GM21423 (cell line): ENCODE measurements around the gene PWWP2A.
"Not testable (repeated sequence)": the region's sequence is repeated elsewhere in the genome, so short reads cannot be mapped to it uniquely, and the experiment has no call there.

ENCODE experiments used
- ATAC-seq: cut with Tn5 transposase; IDR thresholded peaks from one replicate; pipeline ENCODE4 v1.9.1; 2021; ENCODE audit warnings: mild to moderate bottlenecking, moderate library complexity; ENCODE audit not compliant: unreplicated experiment

The PWWP2A gene

DNA sequence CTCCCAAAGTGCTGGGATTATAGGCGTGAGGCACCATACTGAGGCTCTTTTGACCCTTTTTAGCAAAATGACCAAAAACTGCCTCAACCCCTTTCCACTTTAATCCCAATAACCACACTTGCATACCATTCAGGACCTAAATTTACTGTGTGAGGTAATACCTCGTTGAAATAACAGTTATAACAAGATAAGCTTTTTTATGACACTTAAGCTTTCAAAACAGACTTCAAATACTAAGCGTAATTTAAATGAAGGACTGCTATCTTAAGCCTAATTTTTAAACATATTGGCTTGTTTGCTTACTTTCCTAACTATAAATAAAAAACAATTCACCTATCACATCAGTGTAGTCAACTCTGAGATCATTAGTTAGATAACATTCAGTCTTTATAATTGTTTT lies 37.8 kb downstream of the PWWP2A start:
- no peak for ATAC-seq

DNA sequence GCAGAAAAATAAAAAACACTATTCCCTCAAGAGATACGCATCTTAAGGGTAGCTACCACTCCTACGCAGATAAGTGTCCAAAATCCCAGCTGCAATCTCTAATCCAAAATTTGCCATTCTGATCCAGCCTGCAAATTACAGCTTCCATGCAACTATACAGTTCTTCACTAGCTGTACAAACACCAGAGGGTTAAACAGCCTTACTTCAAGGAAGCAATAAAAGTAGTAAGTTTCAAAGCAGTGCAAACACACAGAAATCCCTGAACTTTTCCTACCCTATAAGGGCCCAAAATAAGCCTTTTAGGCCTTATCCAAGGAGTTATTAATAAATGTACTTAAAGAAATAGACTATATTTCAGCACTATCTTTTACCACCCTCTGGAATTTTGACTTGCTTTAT lies 39.5 kb downstream of the PWWP2A start:
- no peak for ATAC-seq

DNA sequence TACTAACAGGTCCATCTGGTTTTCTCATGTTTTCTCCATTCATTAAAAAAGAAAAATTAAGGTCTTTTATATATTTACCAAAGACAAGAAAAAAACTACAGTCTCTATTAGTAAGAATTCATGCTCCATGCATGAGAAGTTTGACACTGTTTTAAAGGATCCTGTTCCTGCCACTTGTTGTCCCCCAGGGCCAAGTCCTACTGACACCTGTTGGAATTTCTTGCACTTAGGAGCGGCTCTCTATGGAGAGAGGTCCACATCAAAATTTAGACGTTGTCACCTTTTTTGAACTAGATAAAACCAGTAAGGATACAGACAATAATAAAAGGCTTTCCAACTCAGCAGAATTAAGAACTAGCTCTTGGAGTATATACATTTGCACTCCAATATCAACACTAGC lies 42.3 kb downstream of the PWWP2A start:
- no peak for ATAC-seq

DNA sequence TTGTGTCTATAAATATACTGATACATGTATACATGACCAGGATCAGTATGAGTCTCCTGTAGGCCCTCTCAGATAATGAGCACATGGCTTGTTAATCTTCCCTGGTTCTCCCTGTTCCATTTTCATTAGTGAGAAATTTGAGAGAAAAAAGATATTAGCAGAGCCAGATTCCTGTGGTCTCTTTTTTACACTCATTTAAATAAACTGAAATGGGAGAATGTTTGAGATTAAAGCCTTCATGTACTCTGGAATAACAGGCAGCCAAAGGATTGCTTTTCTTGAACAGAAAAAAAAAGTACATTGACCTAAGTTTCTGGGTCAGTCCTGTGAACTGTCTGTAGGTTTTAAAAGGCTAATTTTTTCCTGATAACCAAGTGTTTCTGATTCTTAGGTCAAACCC lies 44.2 kb downstream of the PWWP2A start:
- no peak for ATAC-seq

DNA sequence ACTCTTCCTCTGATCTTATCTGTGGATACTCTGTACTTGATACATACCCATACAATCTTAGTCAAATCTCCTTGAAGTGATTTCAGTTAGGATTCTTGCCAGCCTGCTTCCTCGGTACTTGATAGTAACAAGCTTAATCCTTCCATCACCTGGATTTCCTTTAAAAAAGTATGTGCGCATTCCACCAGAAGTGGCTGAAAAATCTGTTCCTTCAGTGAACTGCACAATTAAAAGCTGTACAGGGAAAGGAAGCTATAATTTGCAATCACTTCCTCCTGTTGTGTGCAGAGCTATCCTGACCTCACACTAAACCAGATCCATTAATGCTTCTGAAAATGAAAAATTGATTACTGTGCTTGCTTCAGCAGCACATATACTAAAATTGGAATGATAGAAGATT lies 47.3 kb downstream of the PWWP2A start:
- no peak for ATAC-seq

DNA sequence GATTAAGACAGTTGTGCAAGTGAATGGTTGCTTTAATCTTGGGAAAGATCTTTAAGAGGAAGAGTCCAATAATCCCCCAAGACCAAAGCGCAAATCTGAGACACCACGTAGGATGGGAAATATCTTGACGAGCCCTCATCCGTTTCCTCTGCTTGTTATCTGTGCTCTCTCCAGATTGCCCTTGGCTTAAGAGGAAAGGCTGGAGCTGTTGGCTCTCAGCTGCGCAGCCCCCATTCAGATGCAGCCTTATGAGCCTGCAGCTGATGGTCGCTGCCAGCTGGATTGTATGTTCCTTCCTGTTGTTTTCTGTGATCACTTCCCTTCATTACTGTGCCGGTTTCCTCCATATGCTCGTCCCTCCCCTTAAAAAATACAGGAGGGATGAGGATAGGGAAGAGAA lies 47.7 kb downstream of the PWWP2A start:
- no peak for ATAC-seq

DNA sequence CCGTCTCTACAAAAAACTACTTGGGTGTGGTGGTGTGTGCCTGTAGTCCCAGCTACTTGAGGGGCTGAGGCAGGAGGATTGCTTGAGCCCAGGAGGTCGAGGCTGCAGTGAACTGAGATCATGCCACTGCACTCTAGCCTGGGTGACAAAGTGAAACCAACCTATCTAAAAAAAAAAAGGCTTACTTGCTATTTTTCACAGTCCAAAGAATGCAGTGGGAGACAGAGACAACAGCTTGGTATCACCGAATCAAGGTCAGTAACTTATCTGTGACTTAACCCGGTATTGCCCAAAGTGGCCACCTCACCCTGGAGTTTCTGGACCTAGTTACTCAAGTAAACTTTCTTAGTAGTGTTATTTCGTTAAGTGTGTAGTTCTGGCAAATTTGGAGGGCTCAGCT lies 50.1 kb downstream of the PWWP2A start:
- ATAC-seq = not testable (repeated sequence)

DNA sequence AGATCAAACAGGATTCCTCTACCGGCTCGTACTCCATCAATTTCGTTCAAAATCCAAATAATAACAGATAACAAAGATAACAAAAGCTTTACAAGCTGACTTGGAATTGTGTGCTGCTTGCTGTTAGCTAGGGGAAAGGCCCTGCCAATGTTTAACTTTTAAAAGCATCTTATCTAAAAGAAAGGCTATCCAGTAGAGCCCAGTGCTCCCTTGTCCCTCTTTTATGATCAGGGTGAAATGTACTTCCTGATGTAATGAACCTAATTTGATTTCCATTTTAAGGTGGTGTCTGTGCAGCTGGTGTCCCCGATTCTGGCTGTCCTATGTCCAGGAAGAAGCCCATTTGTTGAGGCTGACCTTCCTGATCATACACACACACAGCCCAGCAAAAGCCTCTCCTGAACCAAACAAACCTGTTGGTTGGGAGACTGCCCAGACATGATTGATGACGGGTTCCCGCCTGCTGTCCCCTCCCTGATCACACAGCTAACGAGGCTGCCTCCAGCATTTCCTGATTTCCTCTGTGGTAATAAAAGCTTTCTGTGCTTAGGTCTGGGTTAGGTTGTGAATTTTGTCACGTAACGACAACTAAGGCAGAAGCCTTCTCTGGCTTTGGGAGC lies 54.1 kb downstream of the PWWP2A start:
- ATAC-seq = no peak

DNA sequence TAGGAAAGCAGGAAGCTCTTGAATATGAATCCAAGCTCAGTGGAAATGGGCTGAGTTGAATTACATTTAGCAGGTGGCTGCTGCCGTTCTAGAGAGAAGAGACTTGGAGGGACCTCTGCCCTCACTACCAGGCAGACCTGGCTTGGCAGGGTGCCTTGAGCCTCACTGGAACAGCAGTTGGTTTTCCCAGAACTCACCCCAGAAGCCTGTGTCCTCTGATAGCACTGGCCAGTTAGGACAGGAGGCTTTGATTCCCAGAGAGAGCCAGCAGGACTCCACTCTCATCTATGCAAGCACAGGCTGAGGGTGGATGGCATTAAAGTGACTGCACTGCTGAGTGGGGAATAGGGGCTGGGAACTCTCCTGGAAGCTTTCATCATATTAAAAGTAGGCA lies 54.8 kb downstream of the PWWP2A start:
- ATAC-seq = no peak

DNA sequence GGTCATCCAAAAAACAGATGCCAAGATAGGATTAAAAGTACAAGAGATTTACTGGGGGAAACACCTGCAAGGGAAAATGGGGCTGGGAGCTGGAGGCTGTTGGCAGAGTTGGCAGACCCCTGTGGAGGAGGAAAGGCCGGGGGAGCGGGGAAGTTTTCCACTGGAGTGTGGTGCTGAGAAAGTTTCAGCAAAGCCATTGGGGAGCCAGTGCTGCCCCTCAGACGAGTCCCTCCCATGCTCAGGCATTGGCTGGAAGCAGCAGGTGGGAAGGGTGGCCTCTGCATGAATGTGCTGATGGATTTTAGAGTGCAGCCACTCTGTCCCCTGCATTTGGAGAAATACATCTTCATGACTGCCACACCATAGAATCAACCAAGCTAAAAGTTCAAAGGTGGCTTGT lies 57.5 kb downstream of the PWWP2A start:
- no peak for ATAC-seq

DNA sequence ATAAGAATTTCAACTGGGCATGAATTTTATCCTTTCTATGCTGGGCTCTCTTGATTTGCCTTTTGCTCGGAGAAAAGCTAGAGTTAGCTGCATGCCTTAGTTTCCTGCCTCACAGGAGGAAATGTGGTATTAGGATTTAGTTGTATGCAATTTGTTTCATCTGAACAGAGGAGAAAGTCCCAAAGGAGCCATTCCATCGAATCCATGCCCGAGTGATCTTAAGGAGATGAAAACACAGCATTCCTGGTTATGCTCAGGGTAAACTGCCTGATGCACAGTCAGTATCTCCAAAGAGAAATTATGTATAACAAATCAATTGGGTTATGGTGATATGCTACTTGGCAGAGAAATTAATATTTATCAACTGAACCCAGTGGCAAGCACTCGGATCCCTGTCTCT lies 59.2 kb downstream of the PWWP2A start:
- ATAC-seq = no peak

DNA sequence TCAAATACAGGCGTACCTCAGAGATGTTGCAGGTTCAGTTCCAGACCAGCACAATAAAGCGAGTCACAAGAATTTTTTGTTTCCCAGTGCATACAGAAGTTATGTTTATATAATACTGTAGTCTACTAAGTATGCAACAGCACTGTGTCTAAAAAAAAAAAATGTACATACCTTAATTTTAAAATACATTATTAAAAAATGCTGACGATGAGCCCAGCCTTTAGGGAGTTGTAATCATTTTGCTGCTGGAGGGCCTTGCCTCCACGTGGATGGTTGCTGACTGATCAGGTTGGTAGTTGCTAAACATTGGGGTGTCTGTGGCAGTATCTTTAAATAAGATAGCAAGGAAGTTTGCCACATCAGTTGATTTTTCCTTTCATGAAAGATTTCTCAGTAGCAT lies 62.0 kb downstream of the PWWP2A start:
- ATAC-seq = no peak

DNA sequence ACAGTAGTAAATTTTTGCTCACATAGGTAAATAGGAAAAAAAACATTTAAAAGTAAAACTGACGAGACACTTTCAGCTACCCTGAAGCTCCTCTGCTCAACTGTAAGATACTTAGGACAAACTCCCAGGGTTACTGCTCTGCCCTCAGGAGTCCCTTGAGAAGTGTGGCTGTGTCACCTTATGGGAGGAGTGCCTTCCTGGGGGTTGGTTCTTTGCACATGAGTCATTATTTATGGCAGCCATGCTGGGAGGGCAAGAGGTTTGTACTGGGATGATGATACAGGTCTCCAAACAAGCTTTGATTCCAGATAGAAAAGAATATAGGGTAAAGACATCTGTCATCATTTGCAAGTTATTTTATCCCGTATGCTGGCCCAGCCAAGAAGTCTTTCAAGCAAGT lies 64.4 kb downstream of the PWWP2A start:
- no peak for ATAC-seq

DNA sequence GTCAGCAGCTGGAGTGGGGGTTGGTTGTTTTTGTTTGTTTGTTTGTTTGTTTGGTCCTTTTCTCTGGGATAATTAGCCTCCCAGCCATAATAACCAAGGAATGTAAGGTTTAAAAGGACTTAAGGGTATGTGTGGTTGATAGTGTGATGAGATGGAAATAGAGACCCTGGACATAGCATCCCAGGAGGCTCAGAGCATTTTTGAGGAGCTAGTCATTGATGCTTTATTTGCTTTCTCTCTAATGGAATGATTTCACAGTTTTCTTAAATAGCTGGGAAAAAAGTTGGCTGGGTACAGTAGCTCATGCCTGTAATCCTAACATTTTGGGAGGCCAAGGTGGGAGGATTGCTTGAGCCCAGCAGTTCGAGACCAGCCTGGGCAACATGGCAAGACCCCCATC lies 65.2 kb downstream of the PWWP2A start:
- no peak for ATAC-seq

DNA sequence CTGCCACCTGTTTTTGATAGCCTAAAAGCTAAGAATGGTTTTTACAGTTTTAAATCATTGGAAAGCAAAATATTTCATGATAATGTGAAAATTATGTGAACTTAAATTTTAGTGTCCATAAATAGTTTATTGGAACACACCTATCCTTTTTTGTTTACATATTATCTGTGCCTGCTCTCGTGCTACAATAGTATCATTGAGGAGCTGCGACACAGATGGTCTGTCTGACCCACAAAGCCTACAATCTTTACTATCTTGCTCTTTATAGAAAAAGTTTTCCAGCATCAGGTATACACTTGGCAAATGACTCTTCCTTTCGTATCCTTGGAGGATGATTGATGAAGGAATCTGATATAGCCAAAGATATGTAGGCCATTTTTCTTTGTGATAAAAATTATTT lies 70.2 kb downstream of the PWWP2A start:
- ATAC-seq = no peak

DNA sequence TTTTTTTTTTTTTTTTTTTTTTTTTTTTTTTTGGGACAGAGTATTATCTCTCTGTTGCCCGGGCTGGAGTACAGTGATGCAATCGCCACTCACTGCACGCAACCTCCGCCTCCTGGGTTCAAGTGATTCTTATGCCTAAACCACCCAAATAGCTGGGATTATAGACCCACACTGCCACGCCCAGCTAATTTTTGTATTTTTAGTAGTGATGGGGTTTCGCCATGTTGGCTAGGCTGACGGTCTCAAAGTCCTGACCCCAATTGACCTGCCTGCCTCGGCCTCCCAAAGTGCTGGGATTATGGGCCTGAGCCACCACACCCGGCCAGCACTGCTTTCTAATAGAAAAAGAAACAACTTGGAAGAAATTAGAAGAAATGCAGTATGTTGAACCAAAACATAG lies 71.1 kb downstream of the PWWP2A start:
- no peak for ATAC-seq

DNA sequence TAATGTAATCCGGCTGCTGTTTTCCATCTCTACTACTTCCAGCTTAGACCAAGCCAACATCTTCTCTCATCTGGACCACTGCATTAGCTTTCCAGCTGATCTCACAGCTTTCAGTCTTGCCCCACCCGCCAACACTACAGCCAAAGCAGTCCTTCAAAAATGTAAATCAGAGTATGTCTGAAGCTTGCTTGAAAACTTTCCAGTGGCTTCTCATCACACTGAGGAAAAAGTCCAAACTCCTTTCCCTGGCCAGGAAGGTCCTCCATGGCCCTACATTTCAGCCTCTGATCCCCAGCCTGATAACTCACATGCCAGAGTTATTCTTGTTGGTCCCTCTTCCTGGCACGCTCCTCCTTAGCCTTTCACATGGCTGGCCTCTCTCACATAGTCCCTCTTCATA lies 71.8 kb downstream of the PWWP2A start:
- no peak for ATAC-seq

DNA sequence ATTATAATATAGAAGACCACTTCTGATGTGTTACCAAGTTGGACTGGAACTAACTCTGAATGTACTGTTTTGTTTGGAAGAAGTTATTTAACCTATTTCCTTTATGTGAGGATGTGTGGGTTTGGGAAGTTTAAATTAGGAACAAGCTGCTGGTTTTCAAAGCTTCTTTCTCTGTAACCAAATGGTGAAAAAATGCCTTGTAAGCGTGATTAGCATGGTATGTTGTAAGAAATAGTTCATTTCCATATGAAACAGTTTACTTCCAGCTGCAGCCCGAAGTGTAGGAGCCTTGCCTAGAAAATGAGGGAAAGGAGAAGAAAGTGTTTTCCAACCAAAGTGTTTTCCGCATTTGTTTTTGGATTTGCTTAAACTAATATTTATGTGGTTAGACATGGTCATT lies 74.3 kb downstream of the PWWP2A start:
- no peak for ATAC-seq

DNA sequence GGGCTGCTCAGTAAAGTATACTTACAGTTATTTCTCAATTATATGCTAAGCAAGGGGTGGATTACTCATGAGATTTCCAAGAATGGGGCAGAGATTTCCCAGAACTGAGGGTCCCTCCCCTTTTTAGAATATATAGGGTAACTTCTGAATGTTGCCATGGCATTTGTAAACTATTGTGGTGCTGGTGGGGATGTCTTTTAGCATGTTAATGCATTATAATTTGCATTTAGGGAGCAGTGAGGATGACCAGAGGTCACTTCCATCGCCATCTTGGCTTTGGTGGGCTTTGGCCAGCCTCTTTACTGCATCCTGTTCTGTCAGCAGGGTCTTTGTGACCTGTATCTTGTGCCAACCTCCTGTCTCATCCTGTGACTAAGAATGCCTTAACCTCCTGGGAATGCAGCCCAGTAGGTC lies 74.9 kb downstream of the PWWP2A start:
- no peak for ATAC-seq

DNA sequence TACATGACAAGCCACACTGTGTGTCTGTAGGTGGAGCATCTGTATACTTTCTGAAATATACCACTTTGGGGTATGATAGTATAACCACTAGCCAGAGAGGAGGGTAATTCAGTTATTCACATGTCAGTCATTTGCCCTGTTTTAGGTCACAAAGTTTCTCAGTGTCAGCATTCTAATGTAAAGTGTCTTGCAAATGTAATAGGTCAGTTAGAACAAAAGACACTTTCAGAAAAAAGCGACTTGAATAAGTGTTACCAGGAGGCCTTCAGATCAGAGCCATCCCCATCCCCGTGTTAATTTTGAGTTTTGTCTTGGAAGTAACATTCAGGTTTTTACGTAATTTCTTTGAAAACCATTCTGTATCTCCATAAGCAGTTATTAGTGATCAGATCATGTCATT lies 76.6 kb downstream of the PWWP2A start:
- ATAC-seq = no peak
